NCI-H1105 treated with DMSO at 0.1 percent for 48 hours (cell line): ENCODE results near the gene CREB1.
A peak's percentile ranks its signal among the peaks of the same experiment; 100 is the strongest.

Experiments
- DNase-seq: peaks from one replicate; lab custom pipeline; 2025; lab: John Stamatoyannopoulos, UW

The CREB1 gene

GRCh38 chr2:207504513-207505170, 25.1 kb upstream of the CREB1 start:
- DNase-seq = no peak

- no peak for DNase-seq
These were observed 24.6 kb upstream of the CREB1 start for GRCh38 chr2:207505171-207505570.

GRCh38 chr2:207505728-207506127, 24.0 kb upstream of the CREB1 start:
- no peak for DNase-seq

- DNase-seq = no peak
These were observed 23.3 kb upstream of the CREB1 start for GRCh38 chr2:207506426-207506825.

- no peak for DNase-seq
These were observed 19.6 kb upstream of the CREB1 start for GRCh38 chr2:207510148-207510547.

- no peak for DNase-seq
These were observed 17.9 kb upstream of the CREB1 start for GRCh38 chr2:207511851-207512250.

GRCh38 chr2:207512356-207512755, 17.4 kb upstream of the CREB1 start:
- DNase-seq = no peak

- no peak for DNase-seq
These were observed 16.1 kb upstream of the CREB1 start for GRCh38 chr2:207513551-207514257.

- DNase-seq = no peak
These were observed 15.3 kb upstream of the CREB1 start for GRCh38 chr2:207514451-207514850.

GRCh38 chr2:207515671-207516070, 14.1 kb upstream of the CREB1 start:
- no peak for DNase-seq

- no peak for DNase-seq
These were observed 13.6 kb upstream of the CREB1 start for GRCh38 chr2:207516206-207516605.

GRCh38 chr2:207523005-207523404, 6.8 kb upstream of the CREB1 start:
- no peak for DNase-seq

GRCh38 chr2:207525296-207525695, 4.5 kb upstream of the CREB1 start:
- DNase-seq = no peak

GRCh38 chr2:207528980-207529329, 807 bp upstream of the CREB1 start:
- DNase-seq = no peak

GRCh38 chr2:207530160-207531031, 634 bp downstream of the CREB1 start:
- DNase-seq = peak; percentile 39

GRCh38 chr2:207531032-207531952, 1.5 kb downstream of the CREB1 start:
- peak; percentile 39 for DNase-seq

- no peak for DNase-seq
These were observed 2.9 kb downstream of the CREB1 start for GRCh38 chr2:207532676-207533075.

GRCh38 chr2:207533461-207534008, 3.8 kb downstream of the CREB1 start:
- no peak for DNase-seq

- no peak for DNase-seq
These were observed 4.7 kb downstream of the CREB1 start for GRCh38 chr2:207534417-207534816.

- no peak for DNase-seq
These were observed 9.7 kb downstream of the CREB1 start for GRCh38 chr2:207539470-207539869.

GRCh38 chr2:207540431-207540830, 10.7 kb downstream of the CREB1 start:
- no peak for DNase-seq

GRCh38 chr2:207541933-207542332, 12.2 kb downstream of the CREB1 start:
- DNase-seq = no peak
